Stromal cell of bone marrow (primary cell): Measurements from ENCODE around the gene TMSB15B.
"Not testable (repeated sequence)": the region's sequence is repeated elsewhere in the genome, so short reads cannot be mapped to it uniquely, and the experiment has no call there.

Source experiments
- DNase-seq: peaks from one replicate; pipeline ENCODE4 v3.0.0-alpha.2; 2012; ENCODE audit warnings: low read depth

The TMSB15B gene

DNA sequence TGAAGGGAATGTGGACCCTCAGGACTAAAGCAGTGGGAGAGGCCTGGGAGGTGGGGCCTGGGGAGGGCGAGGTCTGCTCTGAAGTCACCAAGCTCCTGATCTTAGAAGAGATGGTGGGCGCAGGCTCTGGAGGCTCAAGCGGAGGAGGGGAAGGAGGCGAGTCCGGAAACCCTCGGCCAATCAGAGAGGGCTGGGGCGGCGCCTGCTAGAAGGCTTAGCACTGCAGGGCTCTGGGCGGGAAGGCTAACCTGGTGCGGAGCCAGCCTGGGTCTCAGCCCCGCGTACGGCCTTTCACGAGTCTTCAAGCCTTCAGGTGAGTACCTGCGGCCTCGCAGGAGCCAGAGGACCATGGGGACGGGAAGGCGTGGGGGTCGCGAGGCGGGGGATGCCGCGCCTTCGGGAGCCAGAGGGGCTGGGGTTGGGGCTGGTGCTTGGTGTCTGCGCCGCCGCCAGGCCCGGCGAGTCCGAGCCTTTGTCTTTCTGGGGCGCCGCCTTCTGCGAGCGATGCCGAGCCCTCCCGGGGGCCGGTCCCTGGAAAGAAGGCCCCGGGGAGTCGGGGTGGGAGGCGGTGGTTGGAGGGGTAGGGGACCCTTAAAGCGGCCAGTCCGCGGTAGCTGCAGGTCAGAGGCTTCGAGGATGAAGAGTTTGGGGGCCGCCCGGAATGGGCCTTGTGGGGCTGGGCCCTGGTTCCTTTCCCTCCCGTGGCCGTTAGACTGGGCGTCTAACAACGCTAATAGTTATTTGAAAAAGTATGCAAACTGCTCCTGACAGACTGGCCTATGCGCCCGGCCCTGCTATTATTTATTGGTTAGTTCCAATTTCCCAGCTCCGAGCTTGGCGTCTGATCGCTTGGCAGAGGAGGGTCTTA lies at the start of gene TMSB15B:
TSS of gene TMSB15B (plus strand) at position 217 of the 868 bp plus-strand sequence.
- DNase-seq, result not testable (repeated sequence)

DNA sequence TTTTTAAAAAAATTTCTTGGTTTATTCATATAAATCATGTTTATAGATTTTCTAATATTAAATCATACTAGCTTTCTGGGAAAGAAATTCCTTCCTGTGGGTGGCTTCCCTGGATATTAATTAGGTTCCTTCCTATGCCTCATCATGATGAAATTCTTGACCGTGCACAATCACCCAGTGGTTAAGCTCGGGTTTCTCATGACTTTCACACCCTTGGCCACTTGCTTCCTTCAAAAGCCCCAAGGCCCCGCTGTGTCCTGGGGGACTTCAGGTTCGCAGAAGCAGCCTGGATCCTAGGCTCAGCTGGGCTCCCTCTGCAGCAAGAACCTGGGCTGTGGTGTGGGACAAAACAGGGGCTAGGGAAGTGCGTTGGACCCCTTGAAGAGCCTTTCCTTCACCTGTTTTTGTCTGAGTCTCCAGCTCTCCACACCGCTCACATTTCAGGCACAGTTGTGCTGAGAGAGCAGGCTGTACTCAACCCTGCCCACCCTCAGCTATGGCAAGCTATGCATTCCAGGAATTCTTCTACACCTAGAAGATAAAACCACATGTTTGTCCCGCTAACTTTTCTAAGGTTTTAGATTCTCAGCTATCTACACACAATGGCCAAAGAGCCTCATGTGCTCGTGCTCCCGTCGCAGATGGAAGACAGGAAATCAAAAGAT lies 48.9 kb upstream of the TMSB15B start:
- peak; percentile 0 for DNase-seq

DNA sequence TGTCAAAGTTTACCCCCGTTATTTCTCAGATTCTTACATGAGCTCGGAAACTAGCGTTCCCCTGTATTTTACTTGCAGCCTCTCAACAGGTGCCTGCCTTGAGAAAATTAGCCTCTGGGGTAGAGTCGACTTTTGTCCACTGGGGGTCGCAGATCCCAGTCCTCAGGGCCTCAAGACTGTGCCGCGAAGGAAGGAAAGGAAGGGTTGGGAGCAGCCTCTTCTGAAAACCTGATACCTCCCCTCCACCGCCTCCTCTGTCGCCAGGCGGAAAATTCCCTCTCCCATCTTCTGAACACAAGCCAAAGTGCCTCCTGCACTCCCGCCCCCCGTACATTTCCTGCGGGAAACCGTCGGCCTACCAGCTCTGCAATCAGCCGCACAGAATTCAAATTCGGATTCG lies 44.4 kb upstream of the TMSB15B start:
- DNase-seq, result peak; percentile 28

DNA sequence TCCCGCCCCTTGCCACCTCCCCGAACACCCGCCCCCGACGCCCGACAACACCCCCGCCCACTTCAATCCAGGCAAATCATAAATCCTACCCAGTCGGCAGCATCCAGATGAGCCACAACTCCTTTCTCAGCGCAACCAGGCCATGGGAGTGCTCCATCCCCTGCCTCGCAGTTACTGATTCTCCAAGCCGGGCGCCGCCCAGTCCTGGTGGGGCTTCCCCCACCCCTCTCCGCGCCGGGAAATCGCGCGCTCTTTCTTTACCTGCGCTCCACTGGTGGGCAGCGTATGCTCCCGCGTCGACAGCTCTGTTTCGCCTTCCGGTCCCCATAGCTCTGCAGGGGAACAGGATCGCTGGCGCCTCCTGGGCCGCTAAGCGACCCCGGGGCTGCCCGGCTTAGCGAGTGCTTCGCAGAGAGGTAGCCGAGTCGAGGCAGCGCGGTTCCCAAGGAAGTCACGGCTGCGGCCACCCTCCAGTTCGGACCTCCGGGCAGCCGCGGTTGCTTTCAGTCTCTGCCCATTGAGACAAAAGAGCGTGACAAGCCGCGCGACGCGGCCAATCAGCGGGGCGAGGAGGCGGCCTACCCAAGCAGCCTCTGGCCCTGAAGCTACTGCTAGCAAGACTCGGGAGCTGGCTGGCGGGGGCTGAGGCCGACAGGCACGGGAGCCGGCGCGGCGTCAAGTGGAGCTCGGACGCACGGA lies 43.7 kb upstream of the TMSB15B start:
- DNase-seq, result peak; percentile 26

DNA sequence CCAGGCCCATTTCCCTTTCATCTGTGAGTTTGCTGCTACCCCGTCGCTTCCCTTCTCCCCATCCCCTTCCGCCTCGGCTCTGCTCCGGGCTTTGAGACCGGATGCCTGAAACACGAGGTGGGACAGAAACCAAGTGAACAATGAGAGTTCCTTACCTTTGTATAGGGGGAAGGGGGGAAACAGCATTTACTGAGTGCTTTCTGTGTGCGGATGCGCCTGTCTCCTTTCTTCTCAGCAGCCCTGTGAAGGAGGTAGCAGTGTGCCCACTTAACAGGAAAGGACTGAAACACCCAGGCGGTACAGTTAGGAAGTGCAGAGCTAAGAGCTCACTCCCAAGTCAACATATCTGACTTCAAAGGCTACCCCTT lies 43.2 kb upstream of the TMSB15B start:
- no peak for DNase-seq

DNA sequence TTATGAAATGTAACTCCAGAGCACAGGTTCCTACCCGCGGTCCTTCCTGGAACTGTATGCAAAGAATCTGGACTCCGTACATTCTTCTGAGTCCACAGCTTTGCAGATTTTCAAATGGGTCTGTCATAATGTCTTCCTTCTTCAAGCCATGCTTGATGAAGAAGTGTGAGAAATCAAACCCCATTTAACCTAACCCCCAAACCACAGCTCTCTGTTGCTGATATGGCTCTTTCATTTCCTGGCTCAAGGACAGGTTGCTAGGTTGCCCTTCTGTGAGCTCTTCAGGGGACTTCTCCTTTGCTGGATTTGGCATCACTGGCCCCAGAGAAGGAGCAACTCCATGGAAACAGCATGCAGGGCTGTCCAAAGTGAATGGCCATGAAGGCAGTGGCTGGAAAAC lies 41.9 kb upstream of the TMSB15B start:
- not testable (repeated sequence) for DNase-seq

DNA sequence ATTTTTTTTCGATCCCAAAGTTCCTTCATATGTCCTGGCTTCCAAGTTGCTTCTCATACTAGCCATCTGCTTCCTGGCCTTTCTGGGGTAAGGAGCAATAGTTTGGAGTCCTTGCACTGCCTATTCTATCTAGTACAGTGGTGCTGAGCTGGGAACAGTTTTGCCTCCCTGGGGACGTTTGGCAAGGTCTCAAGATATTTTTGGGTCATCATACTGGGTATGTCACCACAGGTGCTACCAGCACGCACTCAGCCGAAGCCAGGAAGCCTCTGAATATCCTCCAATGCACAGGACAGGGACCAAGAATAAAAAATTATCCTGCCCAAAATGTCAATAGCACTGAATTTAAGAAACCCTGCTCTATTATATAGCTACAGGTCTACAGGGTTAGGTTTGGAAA lies 35.4 kb upstream of the TMSB15B start:
- no peak for DNase-seq

DNA sequence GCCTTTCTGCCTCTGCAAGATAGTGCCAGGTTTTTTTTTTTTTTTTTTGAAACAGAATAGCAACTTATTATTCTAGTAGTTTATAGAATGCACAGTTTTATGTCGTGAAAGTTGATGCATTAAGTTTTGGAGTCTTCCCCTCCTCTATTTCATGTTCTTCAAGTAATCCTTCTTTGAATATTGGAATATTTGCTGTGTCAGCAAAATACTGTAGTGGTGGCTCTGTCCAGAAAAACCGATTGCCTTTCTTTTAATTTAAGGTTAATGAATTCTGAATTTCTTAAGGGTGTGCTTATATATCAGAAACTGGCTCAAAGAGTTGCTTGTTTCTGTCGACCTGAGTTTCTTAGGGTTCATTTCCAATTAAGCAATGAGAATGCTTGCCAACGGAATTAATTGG lies 34.8 kb upstream of the TMSB15B start:
- DNase-seq, result no peak

DNA sequence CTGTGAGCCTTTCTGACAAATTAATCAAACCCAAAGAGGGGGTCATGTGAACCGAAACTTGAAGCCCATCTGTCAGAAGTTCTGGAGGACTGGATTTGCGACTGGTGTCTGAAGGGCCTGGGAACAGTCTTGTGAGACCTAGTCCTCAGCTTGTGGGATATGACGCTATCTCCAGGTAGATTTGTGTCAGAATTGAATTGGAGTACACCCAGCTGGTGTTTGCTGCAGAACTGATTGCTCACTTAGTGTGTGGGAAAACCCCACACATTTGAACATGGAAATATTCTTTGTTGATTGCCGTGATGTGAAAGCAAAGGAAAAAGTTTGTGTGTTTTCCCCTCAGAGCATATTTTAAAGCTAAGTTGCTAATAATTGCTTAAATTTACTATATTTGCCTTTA lies 30.3 kb upstream of the TMSB15B start:
- DNase-seq, result no peak

DNA sequence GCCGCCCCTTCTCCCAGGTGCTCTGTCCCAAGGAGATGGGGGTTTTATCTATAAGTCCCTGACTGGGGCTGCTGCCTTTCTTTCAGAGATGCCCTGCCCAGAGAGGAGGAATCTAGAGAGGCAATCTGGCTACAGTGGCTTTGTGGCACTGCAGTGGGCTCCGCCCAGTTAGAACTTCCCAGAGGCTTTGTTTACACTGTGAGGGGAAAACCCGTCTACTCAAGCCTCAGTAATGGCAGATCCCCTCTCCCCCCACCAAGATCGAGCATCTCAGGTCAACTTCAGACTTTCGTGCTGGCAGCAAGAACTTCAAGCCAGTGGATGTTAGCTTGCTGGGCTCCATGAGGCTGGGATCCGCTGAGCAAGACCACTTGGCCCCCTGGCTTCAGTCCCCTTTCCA lies 22.2 kb upstream of the TMSB15B start:
- DNase-seq, result not testable (repeated sequence)

DNA sequence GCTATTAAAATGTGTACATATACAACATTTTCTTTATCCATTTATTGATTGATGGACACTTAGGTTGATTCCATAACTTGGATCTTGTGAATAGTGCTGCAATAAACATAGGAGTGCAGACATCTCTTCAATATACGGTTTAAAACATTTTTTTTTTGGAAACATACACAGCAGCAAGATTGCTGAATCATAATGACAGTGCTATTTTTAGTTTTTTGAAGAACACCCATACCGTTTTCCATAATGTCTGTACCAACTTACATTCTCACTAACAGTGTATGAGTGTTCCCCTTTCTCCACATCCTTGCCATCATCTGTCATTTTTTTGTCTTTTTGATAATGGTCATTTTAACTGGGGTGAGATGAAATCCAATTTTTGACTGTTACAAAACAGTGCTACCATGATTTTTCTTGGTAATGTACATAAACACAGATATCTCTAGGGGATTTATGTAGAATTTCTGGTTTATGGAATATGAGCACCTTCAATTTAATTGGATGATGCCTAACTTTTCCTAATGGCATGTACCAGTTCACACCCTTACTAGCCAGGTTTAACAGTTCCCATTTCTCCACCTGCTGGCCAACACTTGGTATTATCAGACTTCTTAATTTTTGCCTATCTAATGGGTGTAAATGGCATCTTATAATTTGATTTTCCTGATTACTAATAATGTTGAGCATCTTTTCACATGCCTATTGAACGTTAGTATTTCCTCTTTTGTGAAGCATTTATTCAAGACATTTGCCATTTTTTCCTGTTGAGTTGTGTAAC lies 21.0 kb upstream of the TMSB15B start:
- DNase-seq, result no peak

DNA sequence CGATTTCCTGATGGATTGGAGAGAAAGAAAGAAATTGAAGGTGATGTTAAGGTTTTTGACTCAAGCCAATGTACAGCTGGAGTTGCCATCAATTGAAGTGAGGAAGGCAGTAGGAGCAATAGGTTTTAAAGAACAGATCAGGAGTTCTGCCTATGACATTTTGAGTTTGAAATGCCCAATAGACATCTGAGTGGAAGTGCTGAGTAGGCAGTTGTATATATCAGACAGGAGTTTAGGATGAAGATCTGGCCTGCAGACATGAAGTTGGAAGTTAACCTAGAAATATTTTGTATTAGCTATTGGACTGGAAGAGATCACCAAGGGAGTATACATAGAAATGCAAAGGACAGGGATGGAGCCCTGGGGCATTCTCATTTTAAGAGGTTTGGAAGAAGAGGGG lies 12.9 kb upstream of the TMSB15B start:
- no peak for DNase-seq

DNA sequence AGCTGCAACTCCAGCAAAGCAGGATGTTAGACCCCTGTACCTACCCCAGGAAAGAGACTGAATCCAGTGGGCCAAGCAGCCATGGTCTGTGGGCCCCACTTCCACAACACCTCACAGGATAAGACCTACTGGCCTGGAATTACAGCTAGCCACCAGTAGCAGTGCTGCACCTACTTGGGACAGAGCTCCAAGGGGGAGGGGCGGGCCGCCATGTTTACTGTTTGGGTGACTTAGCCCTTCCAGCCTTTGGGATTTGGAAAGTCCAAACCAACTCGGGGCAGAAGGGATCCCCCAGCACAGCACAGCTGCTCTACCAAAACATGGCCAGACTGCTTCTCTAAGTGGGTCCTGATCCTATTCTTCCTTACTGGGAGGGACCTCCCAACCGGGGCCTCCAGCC lies 9.1 kb upstream of the TMSB15B start:
- DNase-seq, result no peak

DNA sequence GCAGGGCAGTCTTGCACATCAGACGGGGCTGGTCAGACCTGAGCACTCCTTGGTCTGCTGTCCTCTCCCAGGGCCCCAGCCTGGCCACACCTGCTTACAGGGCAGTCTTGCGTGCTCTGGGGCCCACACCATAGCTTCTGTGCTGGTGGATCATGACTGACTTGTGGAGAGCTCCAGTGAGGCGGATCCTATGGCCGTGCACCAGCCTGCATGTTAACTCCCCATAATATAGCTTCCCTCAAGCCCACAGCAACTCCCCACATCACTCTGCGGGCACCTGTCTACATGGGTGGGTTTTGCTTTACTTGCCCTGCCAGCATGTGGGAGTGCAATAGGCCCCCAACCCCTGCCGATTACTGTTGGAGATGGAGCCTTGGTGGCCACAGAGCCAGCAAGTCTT lies 8.2 kb upstream of the TMSB15B start:
- no peak for DNase-seq

DNA sequence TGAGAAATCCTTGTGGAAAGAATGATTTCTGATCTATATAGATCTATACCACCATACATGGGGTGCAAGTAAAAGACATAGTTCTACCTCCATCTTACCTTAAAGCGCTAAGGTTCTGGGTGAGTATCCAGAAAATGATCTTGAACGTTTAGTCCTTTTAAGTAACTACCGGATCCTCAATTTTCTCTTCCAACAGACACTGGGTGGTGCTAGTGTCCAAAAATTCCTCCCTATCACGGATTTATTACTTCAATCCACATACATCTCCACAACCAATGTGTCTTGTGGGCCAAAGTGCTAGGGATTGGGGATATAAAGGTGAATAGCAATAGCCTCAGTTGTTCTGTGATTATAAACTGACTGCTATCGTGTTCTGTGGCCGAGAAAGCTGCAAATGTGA lies 1.8 kb upstream of the TMSB15B start:
- DNase-seq, result not testable (repeated sequence)

DNA sequence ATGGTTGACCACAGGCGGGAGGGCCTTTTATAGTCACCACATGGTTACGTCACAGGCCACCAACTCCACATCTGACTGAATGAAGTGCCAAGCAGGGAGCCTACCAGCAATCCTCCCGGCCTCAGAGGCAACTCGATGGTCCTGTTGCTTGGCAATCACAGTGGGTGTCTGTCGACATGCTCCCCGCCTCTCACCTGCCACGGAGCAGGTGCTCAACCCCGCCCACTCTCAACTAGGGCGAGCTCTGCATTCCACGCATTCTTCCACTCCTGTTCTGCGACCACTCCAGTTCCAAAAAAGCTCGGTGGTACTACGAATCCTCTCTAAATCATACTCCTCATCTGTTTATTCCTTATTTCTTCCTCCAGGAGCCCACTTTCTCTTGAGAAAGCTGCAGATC lies 21.1 kb downstream of the TMSB15B start:
- not testable (repeated sequence) for DNase-seq

DNA sequence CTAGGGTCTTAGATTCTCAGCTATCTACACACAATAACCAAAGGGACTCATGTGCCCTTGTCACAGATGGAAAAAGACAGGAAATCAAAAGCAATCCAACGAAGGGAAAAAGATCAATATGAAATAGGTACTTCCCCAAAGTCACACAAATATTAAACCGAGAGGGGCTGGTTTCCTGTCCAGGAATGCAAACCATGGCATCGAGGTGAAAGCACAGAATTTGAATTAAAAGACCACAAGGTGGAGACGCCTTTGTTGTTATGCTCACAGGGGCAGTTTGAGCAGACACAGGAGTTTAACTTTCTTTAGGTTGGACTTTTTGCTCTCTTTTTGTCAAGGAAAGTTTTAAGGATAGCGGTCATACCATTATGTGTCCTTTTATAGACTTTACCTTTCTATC lies 36.8 kb downstream of the TMSB15B start:
- DNase-seq, result no peak

DNA sequence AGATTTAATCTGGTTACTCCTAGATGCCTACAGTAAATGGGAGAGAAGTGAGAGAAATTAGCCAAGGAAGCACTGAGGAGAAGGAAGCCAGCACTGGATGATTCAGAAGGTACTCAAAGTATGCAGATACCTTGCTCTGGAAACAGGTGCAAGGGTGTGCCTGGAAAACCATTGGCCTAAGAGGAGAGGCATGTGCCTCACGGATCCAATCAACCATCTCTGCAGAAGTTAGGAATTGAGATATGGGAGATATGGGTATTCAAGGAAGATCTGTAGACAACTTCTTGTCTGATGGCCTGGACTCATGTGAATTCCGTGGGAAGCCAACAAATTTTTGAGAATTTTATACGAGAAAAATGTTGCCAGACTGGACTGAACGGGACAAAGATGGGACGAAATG lies 46.4 kb downstream of the TMSB15B start:
- no peak for DNase-seq

DNA sequence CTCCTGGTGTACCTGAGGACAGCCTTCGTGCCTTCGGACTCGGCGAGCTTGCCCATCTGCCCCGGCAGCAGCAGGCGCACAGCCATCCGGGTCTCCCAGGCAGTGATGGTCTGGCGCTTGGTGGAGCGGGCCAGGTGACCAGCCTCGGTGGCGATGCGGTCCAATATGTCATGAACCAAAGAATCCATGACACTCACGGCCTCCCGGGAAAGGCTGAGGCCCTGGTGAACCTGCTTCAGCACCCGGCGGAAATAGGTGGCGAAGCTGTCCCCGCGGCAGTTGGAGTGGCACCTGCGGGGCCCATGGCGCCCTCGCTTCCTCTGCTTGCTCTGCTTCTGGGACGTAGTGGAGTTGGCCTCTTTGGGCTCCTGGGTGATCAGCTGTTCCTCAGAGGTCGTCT lies 50.7 kb downstream of the TMSB15B start:
- no peak for DNase-seq

DNA sequence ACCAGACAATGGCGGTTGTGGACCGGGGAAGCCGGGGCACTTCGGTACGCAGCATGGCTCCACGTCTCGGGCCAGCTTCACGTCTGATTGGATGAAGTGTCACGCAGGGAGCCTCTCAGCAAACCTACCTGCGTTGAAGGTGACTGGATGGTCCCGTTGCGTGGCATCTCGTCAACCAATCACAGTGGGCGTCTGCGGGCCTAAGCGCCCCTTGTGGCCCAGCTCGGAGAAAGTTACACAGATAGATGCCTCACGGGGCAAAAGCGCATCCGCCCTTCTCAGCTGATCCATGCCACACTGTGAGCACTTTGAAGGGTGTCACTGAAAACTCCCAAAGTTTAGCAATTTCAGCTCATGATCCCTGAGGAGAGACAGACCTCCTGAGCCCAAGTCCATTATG lies 51.2 kb downstream of the TMSB15B start, which contains the start of gene H2BW1:
TSS of gene H2BW1 (minus strand) at position 103 of the 400 bp plus-strand sequence. CDS start 132 bp downstream, outside the sequence.
- no peak for DNase-seq

DNA sequence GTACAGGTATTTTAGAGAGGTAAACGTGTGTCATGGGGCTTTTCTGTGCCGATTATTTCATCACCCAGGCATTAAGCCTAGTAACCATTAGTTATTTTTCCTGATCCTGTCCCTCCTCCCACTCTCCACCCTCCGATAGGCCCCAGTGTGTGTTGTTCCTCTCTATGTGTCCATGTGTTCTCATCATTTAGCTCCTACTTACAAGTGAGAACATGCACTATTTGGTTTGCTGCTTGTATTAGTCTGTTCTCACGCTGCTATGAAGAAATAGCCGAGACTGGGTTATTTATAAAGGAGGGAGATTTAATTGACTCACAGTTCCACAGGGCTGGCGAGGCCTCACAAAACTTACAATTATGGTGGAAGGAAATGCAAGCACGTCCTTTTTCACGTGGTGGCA lies 53.1 kb downstream of the TMSB15B start:
- not testable (repeated sequence) for DNase-seq
